K562 (cell line): ENCODE results near the gene PAQR4. TPM values are rescaled to one million over a fixed set of nuclear protein-coding genes. Genes with fewer than 3 reads are reported as not detected.

ENCODE experiments used
- CLOCK ChIP-seq: fragments of 250-450 bp; sonication (Bioruptor Pico); IDR thresholded peaks from 2 replicates; pipeline ENCODE4 v1.4.0; 2020; ENCODE audit warnings: mild to moderate bottlenecking, moderate library complexity, borderline replicate concordance
- CXXC5 ChIP-seq: fragments of 250-450 bp; sonication (Bioruptor Pico); IDR thresholded peaks from 2 replicates; pipeline ENCODE4 v1.8.0; 2022; ENCODE audit warnings: inconsistent platforms, mild to moderate bottlenecking, moderate library complexity
- FOXK2 ChIP-seq, 2 experiments: fragments of 450-650 bp; IDR thresholded peaks in 1 of 2; conservative IDR thresholded peaks in 1 of 2; 2 replicates each; pipeline ENCODE4 v1.6.1; 2016; ENCODE audit warnings: low read depth in 2 of 2, mild to moderate bottlenecking in 1 of 2
- MLX ChIP-seq, 2 experiments: fragments of 450-650 bp in 1 of 2; sonication (generic) in 1 of 2; formaldehyde crosslinking; conservative IDR thresholded peaks; 2 replicates each; pipeline versions ENCODE4 v1.4.0 to v1.8.1; 2020 to 2022; ENCODE audit warnings: mild to moderate bottlenecking in 1 of 2, missing genetic modification reagents in 1 of 2
- NFE2L1 ChIP-seq: fragments of 450-650 bp; IDR thresholded peaks from 2 replicates; pipeline ENCODE4 v1.6.1; 2016; ENCODE audit warnings: missing genetic modification characterization, low read depth, mild to moderate bottlenecking, missing compliant biosample characterization, moderate library complexity, borderline replicate concordance
- ZNF184 ChIP-seq: sonication (generic); formaldehyde crosslinking; IDR thresholded peaks from 2 replicates; pipeline ENCODE4 v1.5.0; 2020; ENCODE audit warnings: missing genetic modification reagents
- ZNF217 ChIP-seq: sonication (generic); formaldehyde crosslinking; IDR thresholded peaks from 2 replicates; pipeline ENCODE4 v1.8.0; 2022; ENCODE audit warnings: mild to moderate bottlenecking, missing genetic modification reagents
- polyA plus RNA-seq, 8 experiments: library from polyadenylated mRNA; depleted of rRNA in 4 of 8; stranded (reverse) in 5 of 8; unstranded in 3 of 8; fragments of >200 nt; fragmentation: Nextera tagmentation in 2 of 8; fragmentation: Illumina TruSeq in 1 of 8; extraction: Ambion mirVana in 2 of 8; extraction: Trizol in 1 of 8; gene quantifications; 2 replicates each; pipeline versions ENCODE4 v1.2.1 to v1.2.3, GENCODE V29; 2011 to 2014; ENCODE audit warnings: inconsistent platforms in 1 of 8, missing spikeins in 1 of 8
- total RNA-seq, 7 experiments: library from RNA; depleted of rRNA in 6 of 7; stranded (reverse); fragments of >200 nt in 6 of 7; fragmentation: Illumina TruSeq in 2 of 7; extraction: Trizol in 2 of 7; gene quantifications; 2 replicates each; pipeline versions ENCODE4 v1.2.1 to v1.2.3, GENCODE V29; 2011 to 2021; ENCODE audit warnings: low replicate concordance in 1 of 7

PAQR4 gene
- total and polyA plus RNA-seq, 9 of the 15 experiments (the other 6 are each of a cell fraction or from before 2014, with no cell fraction given), result 0.62 to 40.4 (median 19.5) TPM

- no peak for TF ChIP-seq CLOCK (CRISPR knock-in tag)
- peak; percentile 59 to 61 for TF ChIP-seq FOXK2 (conservative IDR thresholded peaks at IDR 0.05 in 1 of 2, IDR thresholded peaks at IDR 0.05 in 1 of 2; ENCODE audit: low read depth in 2 of 2)
- no peak for TF ChIP-seq ZNF184
- peak; percentile 38 for TF ChIP-seq CXXC5 (CRISPR knock-in tag)
- no peak for TF ChIP-seq ZNF217 (CRISPR knock-in tag)
- TF ChIP-seq MLX (CRISPR knock-in tag; conservative IDR thresholded peaks at IDR 0.05), result no peak
- TF ChIP-seq NFE2L1 (tag), result no peak
Observed at GRCh38 chr16:3007059-3007956, 38.2 kb downstream of the PAQR4 start (continued).
